Keratinocyte (primary cell): ENCODE data around the gene PLXNA1. TPM values are rescaled to one million over a fixed set of nuclear protein-coding genes. Genes with fewer than 3 reads are reported as not detected.

Experiments used
- DNase-seq: peaks from one replicate; pipeline ENCODE4 v3.0.0-alpha.2; 2011; ENCODE audit warnings: low read depth, missing footprints, low spot score
- FAIRE-seq: peaks from 2 replicates; lab custom pipeline; 2011; peaks lifted over from hg19 to GRCh38; lab: Jason Lieb, UNC
- H2AFZ ChIP-seq: 2 replicates; pipeline ENCODE4 v1.6.0; 2012; ENCODE audit warnings: low read length, control low read depth, inconsistent platforms; ENCODE audit not compliant: control insufficient read depth
- H3K27ac ChIP-seq: 2 replicates; pipeline ENCODE4 v1.5.1; 2011; ENCODE audit warnings: low read length; ENCODE audit not compliant: control insufficient read depth, insufficient read depth
- H3K27me3 ChIP-seq: 3 replicates; pipeline ENCODE4 v1.6.0; 2011; ENCODE audit warnings: low read length; ENCODE audit not compliant: control insufficient read depth, insufficient read depth; ENCODE audit errors: extremely low read depth
- H3K36me3 ChIP-seq, 2 experiments: 2 replicates in 1 of 2; 3 replicates in 1 of 2; pipeline ENCODE4 v1.5.1; 2011; ENCODE audit warnings: low read length in 2 of 2, mild to moderate bottlenecking in 1 of 2; ENCODE audit not compliant: control insufficient read depth in 2 of 2, insufficient read depth in 2 of 2; ENCODE audit errors: extremely low read depth in 1 of 2
- H3K4me1 ChIP-seq: 3 replicates; pipeline ENCODE4 v1.5.1; 2011; ENCODE audit warnings: low read length; ENCODE audit not compliant: control insufficient read depth, insufficient read depth; ENCODE audit errors: extremely low read depth
- H3K4me2 ChIP-seq: 3 replicates; pipeline ENCODE4 v1.6.0; 2011; ENCODE audit warnings: low read depth, low read length; ENCODE audit not compliant: control insufficient read depth, insufficient read depth; ENCODE audit errors: extremely low read depth
- H3K4me3 ChIP-seq, 3 experiments: fragments of 200-600 bp in 1 of 3; sonication (generic) in 1 of 3; 2 replicates in 2 of 3; 3 replicates in 1 of 3; pipeline ENCODE4 v1.5.1; 2011 to 2016; ENCODE audit warnings: low read length in 3 of 3, mild to moderate bottlenecking in 3 of 3, control low read depth in 2 of 3, inconsistent platforms in 1 of 3, low read depth in 1 of 3, mixed read lengths in 1 of 3, mixed run types in 1 of 3, moderate library complexity in 1 of 3; ENCODE audit not compliant: control insufficient read depth in 2 of 3, insufficient read depth in 2 of 3; ENCODE audit errors: extremely low read depth in 1 of 3
- H3K79me2 ChIP-seq: 2 replicates; pipeline ENCODE4 v1.6.0; 2012; ENCODE audit warnings: low read length; ENCODE audit not compliant: control insufficient read depth, insufficient read depth
- H3K9ac ChIP-seq: 3 replicates; pipeline ENCODE4 v1.6.0; 2011; ENCODE audit warnings: low read length; ENCODE audit not compliant: control insufficient read depth, insufficient read depth; ENCODE audit errors: extremely low read depth
- H3K9me1 ChIP-seq: 3 replicates; pipeline ENCODE4 v1.6.0; 2011; ENCODE audit warnings: low read length; ENCODE audit not compliant: control insufficient read depth, insufficient read depth; ENCODE audit errors: extremely low read depth
- H3K9me3 ChIP-seq: 2 replicates; pipeline ENCODE4 v1.5.1; 2012; ENCODE audit warnings: low read depth, low read length; ENCODE audit not compliant: control insufficient read depth
- H4K20me1 ChIP-seq: 3 replicates; pipeline ENCODE4 v1.6.0; 2011; ENCODE audit warnings: low read length; ENCODE audit not compliant: control insufficient read depth, insufficient read depth; ENCODE audit errors: extremely low read depth
- CTCF ChIP-seq, 3 experiments: IDR thresholded peaks in 1 of 3; conservative IDR thresholded peaks in 1 of 3; optimal IDR thresholded peaks in 1 of 3; 2 replicates in 2 of 3; 3 replicates in 1 of 3; pipeline versions ENCODE3 to v1.5.1; 2011; ENCODE audit warnings: low read length in 3 of 3, mild to moderate bottlenecking in 3 of 3, moderate library complexity in 2 of 3, control low read depth in 1 of 3, inconsistent platforms in 1 of 3; ENCODE audit not compliant: insufficient read depth in 2 of 3; ENCODE audit errors: extremely low read depth in 1 of 3
- EZH2 ChIP-seq: IDR thresholded peaks from one replicate; pipeline ENCODE4 v1.6.1; 2012; ENCODE audit warnings: inconsistent platforms, mild to moderate bottlenecking, low read length, moderate library complexity
- dilution Hi-C: fragments of 300-500 bp; cut with MboI; formaldehyde crosslinking; loops from one replicate; pipeline ENCODE4 v1.7.0; 2020; ENCODE audit warnings: low sequenced_read_pairs; ENCODE audit not compliant: extremely low pct_ligation_motif_present
- polyA plus RNA-seq, 5 experiments: library from polyadenylated mRNA; depleted of rRNA in 3 of 5; stranded (reverse) in 3 of 5; stranded (forward) in 1 of 5; unstranded in 1 of 5; fragments of >200 nt; gene quantifications; 1 replicate in 1 of 5; 2 replicates in 3 of 5; 3 replicates in 1 of 5; pipeline versions ENCODE4 v1.2.1 to v1.2.3, GENCODE V29; 2011 to 2012; ENCODE audit warnings: missing spikeins in 2 of 5, low read depth in 1 of 5, low replicate concordance in 1 of 5

PLXNA1 gene
- polyA plus RNA-seq, 1 donor (not counting 4 experiments of a cell fraction or from before 2014, with no cell fraction given): 38.4 TPM

GRCh38 chr3:127014536-127015281, 31.8 kb downstream of the PLXNA1 start:
- peaks cover 10% of the 10 kb centered on the region for H4K20me1 ChIP-seq
- no peak overlapping the region for H3K4me2 ChIP-seq
- no peak overlapping the region for H3K4me3 ChIP-seq
- DNase-seq (no peak), FAIRE-seq (no peak)
- peaks cover 12% of the 10 kb centered on the region for H3K4me1 ChIP-seq
- H3K36me3 ChIP-seq: peaks cover 34 to 52% of the 10 kb centered on the region in 2 experiments
- H3K79me2 ChIP-seq: no peaks in the 10 kb centered on the region
- H3K27ac ChIP-seq: no peak overlapping the region
- H3K9ac ChIP-seq: no peak overlapping the region
- TF ChIP-seq EZH2 (no peak), CTCF (optimal IDR thresholded peaks at IDR 0.05 in 1 of 3, IDR thresholded peaks at IDR 0.05 in 1 of 3, conservative IDR thresholded peaks at IDR 0.05 in 1 of 3; ENCODE audit: extremely low read depth in 1 of 3, insufficient read depth in 2 of 3, low read length in 3 of 3) (no peak)
- dilution Hi-C loops: no loop called here
- no peaks in the 10 kb centered on the region for H3K27me3 ChIP-seq
- no peak overlapping the region for H2AFZ ChIP-seq
- no peaks in the 10 kb centered on the region for H3K9me3 ChIP-seq
- H3K9me1 ChIP-seq: peaks cover 2% of the 10 kb centered on the region

- no peak overlapping the region for H3K9ac ChIP-seq
- TF ChIP-seq CTCF (optimal IDR thresholded peaks at IDR 0.05 in 1 of 3, IDR thresholded peaks at IDR 0.05 in 1 of 3, conservative IDR thresholded peaks at IDR 0.05 in 1 of 3; ENCODE audit: extremely low read depth in 1 of 3, insufficient read depth in 2 of 3, low read length in 3 of 3): no peak
- TF ChIP-seq EZH2: no peak
- no peaks in the 10 kb centered on the region for H3K9me3 ChIP-seq
- peaks cover 14% of the 10 kb centered on the region for H3K4me1 ChIP-seq
- H3K4me2 ChIP-seq: no peak overlapping the region
- no peaks in the 10 kb centered on the region for H3K27me3 ChIP-seq
- dilution Hi-C loops: no loop called here
- peaks cover 11% of the 10 kb centered on the region for H4K20me1 ChIP-seq
- H2AFZ ChIP-seq: no peak overlapping the region
- H3K27ac ChIP-seq: no peak overlapping the region
- H3K9me1 ChIP-seq: peaks cover 2% of the 10 kb centered on the region
- no peaks in the 10 kb centered on the region for H3K79me2 ChIP-seq
- DNase-seq (no peak), FAIRE-seq (no peak)
- H3K4me3 ChIP-seq: no peak overlapping the region
- peaks cover 36 to 55% of the 10 kb centered on the region in 2 experiments for H3K36me3 ChIP-seq
Measured at GRCh38 chr3:127015282-127016042, 32.5 kb downstream of the PLXNA1 start.
